ENCODE measurements around the gene WHAMM.

Gene WHAMM

GRCh38 chr15:82788496-82788895 is 20.9 kb upstream of the WHAMM start:
- no peaks in the 10 kb centered on the region for H3K36me3 ChIP-seq
- no peak for TF ChIP-seq CTCF (IDR thresholded peaks at IDR 0.05; ENCODE audit: low read depth, low read length)
- no peak overlapping the region for H3K4me3 ChIP-seq (ENCODE audit: low read depth, low read length)
- H3K9me3 ChIP-seq (ENCODE audit: severe bottlenecking): no peaks in the 10 kb centered on the region
- no peak overlapping the region for H3K27ac ChIP-seq
- H3K27me3 ChIP-seq (ENCODE audit: insufficient read depth, low read depth, severe bottlenecking): no peaks in the 10 kb centered on the region
- DNase-seq: no peak

- Histone ChIP-seq H3K9me3 (ENCODE audit: severe bottlenecking) (peaks cover 3% of the 10 kb centered on the region), H3K27me3 (ENCODE audit: insufficient read depth, low read depth, severe bottlenecking) (no peaks in the 10 kb centered on the region), H3K27ac (no peak overlapping the region), H3K4me3 (ENCODE audit: low read depth, low read length) (no peak overlapping the region), H3K36me3 (no peaks in the 10 kb centered on the region)
- TF ChIP-seq CTCF (IDR thresholded peaks at IDR 0.05; ENCODE audit: low read depth, low read length): no peak
- no peak for DNase-seq
These were observed 19.9 kb upstream of the WHAMM start for GRCh38 chr15:82789491-82789890.

GRCh38 chr15:82790321-82790720 is 19.1 kb upstream of the WHAMM start:
- peaks cover 3% of the 10 kb centered on the region for H3K9me3 ChIP-seq (ENCODE audit: severe bottlenecking)
- no peaks in the 10 kb centered on the region for H3K27me3 ChIP-seq (ENCODE audit: insufficient read depth, low read depth, severe bottlenecking)
- no peak overlapping the region for H3K4me3 ChIP-seq (ENCODE audit: low read depth, low read length)
- no peak overlapping the region for H3K27ac ChIP-seq
- TF ChIP-seq CTCF (IDR thresholded peaks at IDR 0.05; ENCODE audit: low read depth, low read length): no peak
- H3K36me3 ChIP-seq: no peaks in the 10 kb centered on the region
- no peak for DNase-seq

- Histone ChIP-seq H3K27me3 (ENCODE audit: insufficient read depth, low read depth, severe bottlenecking) (no peaks in the 10 kb centered on the region), H3K9me3 (ENCODE audit: severe bottlenecking) (peaks cover 3% of the 10 kb centered on the region), H3K4me3 (ENCODE audit: low read depth, low read length) (no peak overlapping the region), H3K36me3 (no peaks in the 10 kb centered on the region), H3K27ac (no peak overlapping the region)
- no peak for TF ChIP-seq CTCF (IDR thresholded peaks at IDR 0.05; ENCODE audit: low read depth, low read length)
- DNase-seq: no peak
These were observed 17.4 kb upstream of the WHAMM start for GRCh38 chr15:82792068-82792467.

GRCh38 chr15:82793737-82794136 is 15.7 kb upstream of the WHAMM start:
- no peak for TF ChIP-seq CTCF (IDR thresholded peaks at IDR 0.05; ENCODE audit: low read depth, low read length)
- no peak overlapping the region for H3K27ac ChIP-seq
- DNase-seq: no peak
- H3K9me3 ChIP-seq (ENCODE audit: severe bottlenecking): peaks cover 3% of the 10 kb centered on the region
- H3K27me3 ChIP-seq (ENCODE audit: insufficient read depth, low read depth, severe bottlenecking): no peaks in the 10 kb centered on the region
- H3K36me3 ChIP-seq: no peaks in the 10 kb centered on the region
- no peak overlapping the region for H3K4me3 ChIP-seq (ENCODE audit: low read depth, low read length)

- H3K4me3 ChIP-seq (ENCODE audit: low read depth, low read length): no peak overlapping the region
- H3K27ac ChIP-seq: no peak overlapping the region
- no peak for TF ChIP-seq CTCF (IDR thresholded peaks at IDR 0.05; ENCODE audit: low read depth, low read length)
- H3K27me3 ChIP-seq (ENCODE audit: insufficient read depth, low read depth, severe bottlenecking): no peaks in the 10 kb centered on the region
- no peak for DNase-seq
- H3K9me3 ChIP-seq (ENCODE audit: severe bottlenecking): peaks cover 3% of the 10 kb centered on the region
- H3K36me3 ChIP-seq: no peaks in the 10 kb centered on the region
These were observed 11.3 kb upstream of the WHAMM start for GRCh38 chr15:82798104-82798503.
